ENCODE measurements around the gene ABI3BP.

DNA sequence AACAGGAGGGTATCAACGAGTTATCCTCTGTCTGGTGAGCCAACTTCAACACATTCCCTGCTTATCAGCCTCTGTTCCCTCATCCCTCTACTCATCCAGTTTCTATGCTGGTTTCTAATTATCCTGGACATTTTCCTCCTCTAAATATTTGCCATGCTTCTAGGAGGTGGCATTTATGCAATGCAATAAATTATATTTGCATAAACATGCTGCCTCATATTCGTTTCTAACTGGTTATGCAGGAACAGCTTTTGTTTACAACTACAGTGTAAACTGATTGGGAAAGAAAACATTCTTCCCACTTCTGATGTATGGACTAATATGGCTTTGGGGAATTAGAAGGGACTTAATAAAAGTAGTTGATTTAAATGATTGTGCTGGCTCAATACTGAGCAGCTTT lies 161.6 kb downstream of the ABI3BP start:
- TF ChIP-seq, protein P1, sequence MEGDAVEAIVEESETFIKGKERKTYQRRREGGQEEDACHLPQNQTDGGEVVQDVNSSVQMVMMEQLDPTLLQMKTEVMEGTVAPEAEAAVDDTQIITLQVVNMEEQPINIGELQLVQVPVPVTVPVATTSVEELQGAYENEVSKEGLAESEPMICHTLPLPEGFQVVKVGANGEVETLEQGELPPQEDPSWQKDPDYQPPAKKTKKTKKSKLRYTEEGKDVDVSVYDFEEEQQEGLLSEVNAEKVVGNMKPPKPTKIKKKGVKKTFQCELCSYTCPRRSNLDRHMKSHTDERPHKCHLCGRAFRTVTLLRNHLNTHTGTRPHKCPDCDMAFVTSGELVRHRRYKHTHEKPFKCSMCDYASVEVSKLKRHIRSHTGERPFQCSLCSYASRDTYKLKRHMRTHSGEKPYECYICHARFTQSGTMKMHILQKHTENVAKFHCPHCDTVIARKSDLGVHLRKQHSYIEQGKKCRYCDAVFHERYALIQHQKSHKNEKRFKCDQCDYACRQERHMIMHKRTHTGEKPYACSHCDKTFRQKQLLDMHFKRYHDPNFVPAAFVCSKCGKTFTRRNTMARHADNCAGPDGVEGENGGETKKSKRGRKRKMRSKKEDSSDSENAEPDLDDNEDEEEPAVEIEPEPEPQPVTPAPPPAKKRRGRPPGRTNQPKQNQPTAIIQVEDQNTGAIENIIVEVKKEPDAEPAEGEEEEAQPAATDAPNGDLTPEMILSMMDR (conservative IDR thresholded peaks at IDR 0.05; ENCODE audit: low read length), result no peak
- no peak for TF ChIP-seq EZH2phosphoT487 (IDR thresholded peaks at IDR 0.05; ENCODE audit: borderline replicate concordance)

All from Loucy (cell line).